ENCODE measurements around the gene PLCB1. TPM values are rescaled to one million over a fixed set of nuclear protein-coding genes. Genes with fewer than 3 reads are reported as not detected.
A peak's percentile ranks its signal among the peaks of the same experiment; 100 is the strongest.

The PLCB1 gene
- total and polyA plus RNA-seq, 2 of the 4 experiments (the other 2 are of a cell fraction), result 5.6 to 16.1 TPM

GRCh38 chr20:8898823-8899222 lies 766.8 kb downstream of the PLCB1 start:
- H3K18ac ChIP-seq (ENCODE audit: low read depth, low read length), result no peak overlapping the region
- no peaks in the 10 kb centered on the region for H3K79me1 ChIP-seq (ENCODE audit: low read depth in 1 of 2, low read length in 2 of 2)
- no peak overlapping the region for H2BK15ac ChIP-seq (ENCODE audit: low read depth, low read length)
- intact Hi-C loops (cut with micrococcal nuclease), result no loop called here
- H2BK20ac ChIP-seq (ENCODE audit: low read depth, low read length), result no peak overlapping the region
- no peak overlapping the region for H3K23ac ChIP-seq (ENCODE audit: low read depth, low read length)
- no peaks in the 10 kb centered on the region for H3K36me3 ChIP-seq (ENCODE audit: control insufficient read depth, insufficient read depth, low read length)
- H3K9me1 ChIP-seq (ENCODE audit: insufficient read depth, low read length), result 0 out of 2 replicates have a peak, but pooled peaks cover 3% of the 10 kb centered on the region
- H3K4ac ChIP-seq (ENCODE audit: low read depth, low read length), result no peak overlapping the region
- H2AK9ac ChIP-seq (replicated peaks; ENCODE audit: low read depth, low read length, poor library complexity), result no peak overlapping the region
- dilution Hi-C loops (cut with HindIII; ENCODE audit: low sequenced_read_pairs, unreplicated experiment), result no loop called here
- H4K91ac ChIP-seq (ENCODE audit: insufficient read depth, low read depth, low read length), result no peak overlapping the region
- no peak overlapping the region for H3K14ac ChIP-seq (replicated peaks; ENCODE audit: low read depth, low read length)
- H3K56ac ChIP-seq (ENCODE audit: extremely low read depth, insufficient read depth, low read length), result no peak overlapping the region
- no peak overlapping the region for H2BK120ac ChIP-seq (ENCODE audit: low read depth, low read length)
- DNase-seq, result no peak
- no peak overlapping the region for H3K9ac ChIP-seq (ENCODE audit: low read depth, low read length)
- no peak overlapping the region for H4K5ac ChIP-seq (ENCODE audit: low read depth, low read length)
- in situ Hi-C loops (cut with MboI; ENCODE audit: low sequenced_read_pairs), result no loop called here
- H3K4me2 ChIP-seq (ENCODE audit: low read depth, low read length), result no peak overlapping the region
- no TSS peak for BruUV-seq (replicated peaks)
- H3K27me3 ChIP-seq (ENCODE audit: control insufficient read depth, insufficient read depth, low read length), result no peaks in the 10 kb centered on the region
- no peak overlapping the region for H2AK5ac ChIP-seq (ENCODE audit: low read depth, low read length)
- no peak overlapping the region for H3K4me3 ChIP-seq (ENCODE audit: insufficient read depth, low read depth, low read length)
- H2BK5ac ChIP-seq (ENCODE audit: low read depth, low read length, poor library complexity, severe bottlenecking), result no peak overlapping the region
- ATAC-seq (ENCODE audit: low read depth), result no peak
- H4K8ac ChIP-seq (ENCODE audit: low read depth in 2 of 2, low read length in 2 of 2), result no peak overlapping the region
- no peak overlapping the region for H3K27ac ChIP-seq (ENCODE audit: insufficient read depth, low read length)
- TF ChIP-seq MAFK (IDR thresholded peaks at IDR 0.05; ENCODE audit: low read depth, low read length) (peak; percentile 92), BHLHE40 (IDR thresholded peaks at IDR 0.05; ENCODE audit: low read depth, low read length) (no peak)
- CTCF ChIA-PET, result no interaction called here
- POLR2A ChIA-PET (ENCODE audit: unreplicated experiment), result no interaction called here
- no peaks in the 10 kb centered on the region for H4K20me1 ChIP-seq (ENCODE audit: insufficient read depth, low read length)
- H3K4me1 ChIP-seq (ENCODE audit: control insufficient read depth, insufficient read depth, low read length), result no peaks in the 10 kb centered on the region; the same call in 1 of the 2 replicates
- H3K9me3 ChIP-seq (ENCODE audit: control insufficient read depth, insufficient read depth, low read length), result peaks cover 11% of the 10 kb centered on the region
- no peak overlapping the region for H2AFZ ChIP-seq (replicated peaks; ENCODE audit: low read length, poor library complexity)
